ENCODE measurements around the gene ASB18.

- TF ChIP-seq CTCF (conservative IDR thresholded peaks at IDR 0.05; ENCODE audit: low read depth, low read length) (no peak), BHLHE40 (IDR thresholded peaks at IDR 0.05; ENCODE audit: low read depth, low read length) (no peak), SMC3 (IDR thresholded peaks at IDR 0.05; ENCODE audit: low read depth, low read length) (no peak), POLR2A (IDR thresholded peaks at IDR 0.05; ENCODE audit: low read depth, low read length) (no peak), CEBPB (IDR thresholded peaks at IDR 0.05; ENCODE audit: low read depth, low read length) (no peak), MAZ (IDR thresholded peaks at IDR 0.05; ENCODE audit: borderline replicate concordance, low read depth, low read length) (no peak), RAD21 (IDR thresholded peaks at IDR 0.05; ENCODE audit: low read length) (no peak), RCOR1 (IDR thresholded peaks at IDR 0.05; ENCODE audit: insufficient replicate concordance, low read length) (no peak), MXI1 (IDR thresholded peaks at IDR 0.05; ENCODE audit: borderline replicate concordance, low read depth, low read length) (no peak), FOS (IDR thresholded peaks at IDR 0.05; ENCODE audit: low read depth, low read length) (no peak), RFX5 (IDR thresholded peaks at IDR 0.05; ENCODE audit: low read depth, low read length) (no peak)
- TF ChIP-seq, protein P1, sequence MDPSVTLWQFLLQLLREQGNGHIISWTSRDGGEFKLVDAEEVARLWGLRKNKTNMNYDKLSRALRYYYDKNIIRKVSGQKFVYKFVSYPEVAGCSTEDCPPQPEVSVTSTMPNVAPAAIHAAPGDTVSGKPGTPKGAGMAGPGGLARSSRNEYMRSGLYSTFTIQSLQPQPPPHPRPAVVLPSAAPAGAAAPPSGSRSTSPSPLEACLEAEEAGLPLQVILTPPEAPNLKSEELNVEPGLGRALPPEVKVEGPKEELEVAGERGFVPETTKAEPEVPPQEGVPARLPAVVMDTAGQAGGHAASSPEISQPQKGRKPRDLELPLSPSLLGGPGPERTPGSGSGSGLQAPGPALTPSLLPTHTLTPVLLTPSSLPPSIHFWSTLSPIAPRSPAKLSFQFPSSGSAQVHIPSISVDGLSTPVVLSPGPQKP (IDR thresholded peaks at IDR 0.05; ENCODE audit: borderline replicate concordance, low read depth, low read length), result no peak
- TF ChIP-seq, protein P2, sequence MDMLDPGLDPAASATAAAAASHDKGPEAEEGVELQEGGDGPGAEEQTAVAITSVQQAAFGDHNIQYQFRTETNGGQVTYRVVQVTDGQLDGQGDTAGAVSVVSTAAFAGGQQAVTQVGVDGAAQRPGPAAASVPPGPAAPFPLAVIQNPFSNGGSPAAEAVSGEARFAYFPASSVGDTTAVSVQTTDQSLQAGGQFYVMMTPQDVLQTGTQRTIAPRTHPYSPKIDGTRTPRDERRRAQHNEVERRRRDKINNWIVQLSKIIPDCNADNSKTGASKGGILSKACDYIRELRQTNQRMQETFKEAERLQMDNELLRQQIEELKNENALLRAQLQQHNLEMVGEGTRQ (IDR thresholded peaks at IDR 0.05; ENCODE audit: low read depth, low read length), result no peak
Measured at GRCh38 chr2:236250286-236250685, 13.9 kb downstream of the ASB18 start.
